ENCODE results near the gene COL27A1. TPM values are rescaled to one million over a fixed set of nuclear protein-coding genes. Genes with fewer than 3 reads are reported as not detected.

Gene COL27A1
- total and polyA plus RNA-seq, 2 donors from 2014 or later = 13.6 to 45.6 TPM

GRCh38 chr9:114225561-114226212 is 70.3 kb downstream of the COL27A1 start:
- H3K9me3 ChIP-seq (ENCODE audit: control insufficient read depth in 2 of 3, insufficient read depth in 1 of 3, low read length in 3 of 3) = no peaks in the 10 kb centered on the region
- intact Hi-C loops (cut with DNase I) = no loop called here
- no peaks in the 10 kb centered on the region for H3K27me3 ChIP-seq (ENCODE audit: control insufficient read depth, insufficient read depth, low read length)
- H3K36me3 ChIP-seq (ENCODE audit: control insufficient read depth in 2 of 3, insufficient read depth in 3 of 3, low read length in 3 of 3) = peaks cover 0 to 5% (median 0%) of the 10 kb centered on the region in 3 donors
- H3K9ac ChIP-seq (ENCODE audit: low read length in 3 of 3) = no peak overlapping the region
- TF ChIP-seq CTCF (IDR thresholded peaks at IDR 0.05; ENCODE audit: borderline replicate concordance, extremely low read depth, insufficient read depth) = no peak
- no peak overlapping the region for H3K4me3 ChIP-seq (ENCODE audit: low read length in 3 of 3)
- H3K27ac ChIP-seq (ENCODE audit: low read depth in 2 of 2, low read length in 2 of 2) = no peak overlapping the region
- DNase-seq (no peak), FAIRE-seq (no peak)
- H3K4me1 ChIP-seq (ENCODE audit: control insufficient read depth in 2 of 3, insufficient read depth in 2 of 3, low read depth in 1 of 3, low read length in 3 of 3) = no peaks in the 10 kb centered on the region

GRCh38 chr9:114226246-114227055 is 71.1 kb downstream of the COL27A1 start:
- no peak for FAIRE-seq
- TF ChIP-seq CTCF (IDR thresholded peaks at IDR 0.05; ENCODE audit: borderline replicate concordance, extremely low read depth, insufficient read depth) = no peak
- Histone ChIP-seq H3K4me1 (ENCODE audit: control insufficient read depth in 2 of 3, insufficient read depth in 2 of 3, low read depth in 1 of 3, low read length in 3 of 3) (no peaks in the 10 kb centered on the region), H3K4me3 (ENCODE audit: low read length in 3 of 3) (no peak overlapping the region), H3K9ac (ENCODE audit: low read length in 3 of 3) (no peak overlapping the region), H3K27ac (ENCODE audit: low read depth in 2 of 2, low read length in 2 of 2) (no peak overlapping the region), H3K36me3 (ENCODE audit: control insufficient read depth in 2 of 3, insufficient read depth in 3 of 3, low read length in 3 of 3) (no peaks in the 10 kb centered on the region), H3K9me3 (ENCODE audit: control insufficient read depth in 2 of 3, insufficient read depth in 1 of 3, low read length in 3 of 3) (no peaks in the 10 kb centered on the region), H3K27me3 (ENCODE audit: control insufficient read depth, insufficient read depth, low read length) (no peaks in the 10 kb centered on the region)
- intact Hi-C loops (cut with DNase I) = no loop called here
- no peak for DNase-seq

- DNase-seq = no peak
- Histone ChIP-seq H3K4me1 (ENCODE audit: control insufficient read depth in 2 of 3, insufficient read depth in 2 of 3, low read depth in 1 of 3, low read length in 3 of 3) (no peaks in the 10 kb centered on the region), H3K4me3 (ENCODE audit: low read length in 3 of 3) (no peak overlapping the region), H3K27me3 (ENCODE audit: control insufficient read depth, insufficient read depth, low read length) (no peaks in the 10 kb centered on the region), H3K9me3 (ENCODE audit: control insufficient read depth in 2 of 3, insufficient read depth in 1 of 3, low read length in 3 of 3) (no peaks in the 10 kb centered on the region), H3K27ac (ENCODE audit: low read depth in 2 of 2, low read length in 2 of 2) (no peak overlapping the region), H3K36me3 (ENCODE audit: control insufficient read depth in 2 of 3, insufficient read depth in 3 of 3, low read length in 3 of 3) (no peaks in the 10 kb centered on the region), H3K9ac (ENCODE audit: low read length in 3 of 3) (no peak overlapping the region)
- no peak for TF ChIP-seq CTCF (IDR thresholded peaks at IDR 0.05; ENCODE audit: borderline replicate concordance, extremely low read depth, insufficient read depth)
- FAIRE-seq = no peak
- intact Hi-C loops (cut with DNase I) = no loop called here
These were observed 72.1 kb downstream of the COL27A1 start for GRCh38 chr9:114227288-114228015.

Measured in kidney (tissue), 14 donors.